H1 (cell line): ENCODE measurements around the gene PARD3. TPM values are rescaled to one million over a fixed set of nuclear protein-coding genes. Genes with fewer than 3 reads are reported as not detected.
"Not testable (repeated sequence)": the region's sequence is repeated elsewhere in the genome, so short reads cannot be mapped to it uniquely, and the experiment has no call there.

Experiments
- CTCF ChIA-PET: fragments of 300-600 bp; sonication (Branson Sonifier 250); formaldehyde crosslinking; loops from one replicate; lab custom pipeline; 2021; ENCODE audit not compliant: partially characterized antibody; lab: Charles Lee
- POLR2A ChIA-PET: fragments of 300-600 bp; sonication (Branson Sonifier 250); formaldehyde crosslinking; loops from one replicate; lab custom pipeline; 2021; ENCODE audit warnings: inconsistent platforms; ENCODE audit not compliant: partially characterized antibody; lab: Charles Lee
- DNase-seq, 2 experiments: peaks; one replicate each; pipeline versions ENCODE4 v3.0.0 to v3.0.0-alpha.2; 2010 to 2022; ENCODE audit warnings: low spot score in 2 of 2, low read depth in 1 of 2, mixed read lengths in 1 of 2
- FAIRE-seq: peaks from 2 replicates; lab custom pipeline; 2011; peaks lifted over from hg19 to GRCh38; lab: Jason Lieb, UNC
- H2AFZ ChIP-seq: 2 replicates; pipeline ENCODE4 v1.8.1; 2012; ENCODE audit warnings: low read length, inconsistent platforms
- H2AK5ac ChIP-seq: 2 replicates; pipeline ENCODE4 v1.6.1; 2013; ENCODE audit warnings: low read depth, low read length
- H2BK120ac ChIP-seq: replicated peaks from 2 replicates; pipeline ENCODE3; 2013; ENCODE audit warnings: low read depth, low read length, inconsistent platforms
- H2BK12ac ChIP-seq: 2 replicates; pipeline ENCODE4 v1.6.1; 2013; ENCODE audit warnings: low read depth, low read length
- H2BK15ac ChIP-seq: 2 replicates; pipeline ENCODE4 v1.6.1; 2013; ENCODE audit warnings: low read length
- H2BK20ac ChIP-seq: 2 replicates; pipeline ENCODE4 v1.6.1; 2013; ENCODE audit warnings: low read length
- H2BK5ac ChIP-seq: 2 replicates; pipeline ENCODE4 v1.6.1; 2013; ENCODE audit warnings: low read depth, low read length
- H3K14ac ChIP-seq: 2 replicates; pipeline ENCODE4 v1.6.1; 2013; ENCODE audit warnings: inconsistent platforms; ENCODE audit not compliant: insufficient read length
- H3K18ac ChIP-seq: 2 replicates; pipeline ENCODE4 v1.6.1; 2013; ENCODE audit warnings: low read length; ENCODE audit errors: extremely low read depth
- H3K23ac ChIP-seq: 2 replicates; pipeline ENCODE4 v1.6.1; 2013; ENCODE audit warnings: inconsistent platforms; ENCODE audit not compliant: insufficient read length
- H3K23me2 ChIP-seq: 2 replicates; pipeline ENCODE4 v1.6.1; 2013; ENCODE audit warnings: low read depth, low read length
- H3K27ac ChIP-seq: 2 replicates; pipeline ENCODE4 v1.6.1; 2011; ENCODE audit warnings: low read depth, low read length, inconsistent platforms
- H3K27me3 ChIP-seq, 4 experiments: replicated peaks in 1 of 4; 1 replicate in 1 of 4; 2 replicates in 3 of 4; pipeline versions ENCODE4 v1.6.1 to v1.8.1; 2011 to 2013; ENCODE audit warnings: low read length in 3 of 4, mild to moderate bottlenecking in 3 of 4, inconsistent platforms in 2 of 4, mixed read lengths in 2 of 4, moderate library complexity in 1 of 4; ENCODE audit not compliant: control insufficient read depth in 3 of 4, insufficient read depth in 3 of 4; ENCODE audit errors: extremely low read depth in 1 of 4
- H3K36me3 ChIP-seq, 4 experiments: 2 replicates each; pipeline versions ENCODE4 v1.6.1 to v1.8.1; 2011 to 2013; ENCODE audit warnings: mild to moderate bottlenecking in 4 of 4, low read length in 3 of 4, moderate library complexity in 2 of 4, control low read depth in 1 of 4, inconsistent platforms in 1 of 4; ENCODE audit not compliant: insufficient read depth in 4 of 4, control insufficient read depth in 2 of 4
- H3K4ac ChIP-seq: replicated peaks from 2 replicates; pipeline ENCODE3; 2013; ENCODE audit warnings: low read length, low read depth, mixed read lengths, inconsistent platforms; ENCODE audit not compliant: insufficient read length
- H3K4me1 ChIP-seq, 4 experiments: replicated peaks in 1 of 4; 1 replicate in 1 of 4; 2 replicates in 3 of 4; pipeline versions ENCODE4 v1.6.1 to v1.8.1; 2011 to 2013; ENCODE audit warnings: low read length in 3 of 4, inconsistent platforms in 2 of 4, mixed read lengths in 1 of 4; ENCODE audit not compliant: insufficient read depth in 4 of 4, control insufficient read depth in 3 of 4
- H3K4me2 ChIP-seq, 2 experiments: 2 replicates each; pipeline versions ENCODE4 v1.6.1 to v1.8.1; 2011 to 2013; ENCODE audit warnings: low read depth in 2 of 2, low read length in 2 of 2, control low read depth in 1 of 2, inconsistent platforms in 1 of 2, mild to moderate bottlenecking in 1 of 2; ENCODE audit not compliant: insufficient read depth in 1 of 2
- H3K4me3 ChIP-seq, 4 experiments: fragments of 200-600, 300-600 bp in 1 of 4; sonication (generic), shearing (Covaris generic), sonication (Bioruptor Twin) in 1 of 4; 2 replicates each; pipeline versions ENCODE4 v1.5.1 to v1.8.1; 2011 to 2016; ENCODE audit warnings: low read length in 4 of 4, low read depth in 3 of 4, control low read depth in 2 of 4, inconsistent platforms in 2 of 4, mild to moderate bottlenecking in 2 of 4, mixed read lengths in 1 of 4, moderate library complexity in 1 of 4; ENCODE audit not compliant: insufficient read depth in 2 of 4; ENCODE audit errors: extremely low read depth in 1 of 4
- H3K56ac ChIP-seq: replicated peaks from 2 replicates; pipeline ENCODE3; 2013; ENCODE audit warnings: low read depth, mild to moderate bottlenecking, mixed read lengths, low read length, inconsistent platforms; ENCODE audit not compliant: insufficient read length
- H3K79me1 ChIP-seq: 2 replicates; pipeline ENCODE4 v1.6.1; 2013; ENCODE audit warnings: low read depth, low read length, control low read depth
- H3K79me2 ChIP-seq, 2 experiments: 2 replicates each; pipeline versions ENCODE4 v1.6.1 to v1.8.1; 2012 to 2013; ENCODE audit warnings: low read length in 2 of 2, mild to moderate bottlenecking in 2 of 2, inconsistent platforms in 1 of 2; ENCODE audit not compliant: insufficient read depth in 2 of 2, control insufficient read depth in 1 of 2
- H3K9ac ChIP-seq, 4 experiments: replicated peaks in 1 of 4; 1 replicate in 1 of 4; 2 replicates in 3 of 4; pipeline versions ENCODE4 v1.6.1 to v1.8.1; 2011 to 2013; ENCODE audit warnings: low read depth in 3 of 4, low read length in 3 of 4, control low read depth in 2 of 4, mild to moderate bottlenecking in 2 of 4, moderate library complexity in 2 of 4, inconsistent platforms in 1 of 4; ENCODE audit errors: extremely low read depth in 1 of 4
- H3K9me3 ChIP-seq, 2 experiments: 2 replicates each; pipeline versions ENCODE4 v1.6.1 to v1.8.1; 2012 to 2013; ENCODE audit warnings: mild to moderate bottlenecking in 2 of 2, moderate library complexity in 2 of 2, control low read depth in 1 of 2, inconsistent platforms in 1 of 2, low read depth in 1 of 2, low read length in 1 of 2, mixed read lengths in 1 of 2; ENCODE audit not compliant: insufficient read depth in 2 of 2
- H4K20me1 ChIP-seq, 2 experiments: replicated peaks in 1 of 2; 2 replicates each; pipeline versions ENCODE3 to v1.8.1; 2011 to 2013; ENCODE audit warnings: inconsistent platforms in 2 of 2, low read length in 2 of 2, mild to moderate bottlenecking in 1 of 2; ENCODE audit not compliant: insufficient read depth in 2 of 2, control insufficient read depth in 1 of 2
- H4K5ac ChIP-seq: 2 replicates; pipeline ENCODE4 v1.6.1; 2013; ENCODE audit warnings: low read length, low read depth, mixed read lengths, inconsistent platforms; ENCODE audit not compliant: insufficient read length
- H4K8ac ChIP-seq: 2 replicates; pipeline ENCODE4 v1.8.0; 2013; ENCODE audit warnings: mild to moderate bottlenecking, moderate library complexity, low read length, inconsistent platforms; ENCODE audit not compliant: insufficient read depth; ENCODE audit errors: extremely low read depth
- H4K91ac ChIP-seq: replicated peaks from 2 replicates; pipeline ENCODE3; 2013; ENCODE audit warnings: low read length, mixed read lengths, inconsistent platforms; ENCODE audit not compliant: insufficient read length
- CHD2 ChIP-seq: IDR thresholded peaks from 2 replicates; pipeline ENCODE4 v1.6.1; 2012; ENCODE audit warnings: low read length, improper control_type of control experiment
- KDM4A ChIP-seq: IDR thresholded peaks from one replicate; pipeline ENCODE4 v1.7.1; 2012; ENCODE audit warnings: low read depth, mild to moderate bottlenecking, moderate library complexity, low read length, inconsistent platforms; ENCODE audit not compliant: severe bottlenecking
- POU5F1 ChIP-seq: IDR thresholded peaks from 2 replicates; pipeline ENCODE4 v1.6.1; 2011; ENCODE audit warnings: low read depth, mild to moderate bottlenecking, low read length, moderate library complexity
- RBBP5 ChIP-seq: IDR thresholded peaks from 2 replicates; pipeline ENCODE4 v1.7.1; 2012; ENCODE audit warnings: low read depth, mild to moderate bottlenecking, inconsistent platforms, low read length, moderate library complexity, borderline replicate concordance
- SP1 ChIP-seq: IDR thresholded peaks from 2 replicates; pipeline ENCODE4 v1.6.1; 2011; ENCODE audit warnings: low read depth, low read length
- WGBS, 2 experiments: shearing (Covaris generic) in 1 of 2; methylation state at CpG; one replicate each; pipeline versions ENCODE4 v1.1.6 to v1.1.7; 2013 to 2015; ENCODE audit warnings: low lambda C conversion rate in 2 of 2, mixed read lengths in 2 of 2, inconsistent platforms in 1 of 2, low coverage in 1 of 2, missing lambda C conversion rate in 1 of 2; ENCODE audit not compliant: insufficient replicate concordance in 2 of 2, insufficient coverage in 1 of 2, insufficient read length in 1 of 2; ENCODE audit errors: extremely low coverage in 1 of 2, missing lambda C conversion rate in 1 of 2; 5-methylcytosine and 5-hydroxymethylcytosine counted together
- polyA plus RNA-seq, 7 experiments: library from polyadenylated mRNA; depleted of rRNA in 3 of 7; stranded (reverse) in 5 of 7; unstranded in 2 of 7; fragments of >200 nt in 5 of 7; fragments of 200-250 nt in 2 of 7; gene quantifications; 1 replicate in 5 of 7; 2 replicates in 1 of 7; 4 replicates in 1 of 7; pipeline versions ENCODE4 v1.2.1 to v1.2.3, GENCODE V29; 2011 to 2013; ENCODE audit warnings: missing spikeins in 2 of 7, mixed read lengths in 2 of 7
- total RNA-seq: library from RNA; stranded (reverse); fragmentation: NEBNext Ultra II Directional; extraction: Animal tissue kit (Norgen Biotek cat#: 25700); gene quantifications from 2 replicates; pipeline ENCODE4 v1.2.1, GENCODE V29; 2021
- TF ChIP-seq, protein P1 (sequence below): IDR thresholded peaks from 2 replicates; pipeline ENCODE4 v1.6.1; 2011; ENCODE audit warnings: low read depth, mild to moderate bottlenecking, low read length; ENCODE audit not compliant: insufficient read depth
- TF ChIP-seq, protein P2 (sequence below): IDR thresholded peaks from 2 replicates; pipeline ENCODE4 v1.6.1; 2012; ENCODE audit warnings: inconsistent platforms

PARD3 gene
- total and polyA plus RNA-seq, 2 of the 8 experiments (the other 6 are each of a cell fraction or from before 2014, with no cell fraction given): 19.7 to 49.1 TPM

DNA sequence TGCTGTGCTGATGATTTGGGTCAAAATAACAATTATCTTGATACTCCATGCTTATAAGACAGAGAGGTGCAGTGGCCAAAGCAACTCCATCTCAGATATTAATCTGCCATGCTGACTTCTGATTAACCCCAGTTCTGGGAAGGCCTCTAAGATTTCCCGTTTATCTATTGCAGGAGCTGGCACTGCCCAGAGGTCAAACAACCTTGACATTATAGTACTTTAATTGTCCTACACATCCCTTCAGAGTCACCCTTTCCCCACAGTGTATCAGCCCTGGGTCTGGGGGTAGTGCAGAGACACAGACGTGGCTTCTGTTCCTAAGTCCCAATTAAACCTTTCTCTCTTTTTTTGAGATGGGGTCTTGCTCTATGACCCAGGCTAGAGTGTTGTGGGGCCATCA is 63.8 kb downstream of the PARD3 start (continued):
- TF ChIP-seq, protein P1, sequence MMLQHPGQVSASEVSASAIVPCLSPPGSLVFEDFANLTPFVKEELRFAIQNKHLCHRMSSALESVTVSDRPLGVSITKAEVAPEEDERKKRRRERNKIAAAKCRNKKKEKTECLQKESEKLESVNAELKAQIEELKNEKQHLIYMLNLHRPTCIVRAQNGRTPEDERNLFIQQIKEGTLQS: no peak
- TF ChIP-seq POU5F1 (no peak), RBBP5 (no peak), SP1 (no peak), CHD2 (no peak), KDM4A (no peak)
- TF ChIP-seq, protein P2, sequence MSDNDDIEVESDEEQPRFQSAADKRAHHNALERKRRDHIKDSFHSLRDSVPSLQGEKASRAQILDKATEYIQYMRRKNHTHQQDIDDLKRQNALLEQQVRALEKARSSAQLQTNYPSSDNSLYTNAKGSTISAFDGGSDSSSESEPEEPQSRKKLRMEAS: no peak

DNA sequence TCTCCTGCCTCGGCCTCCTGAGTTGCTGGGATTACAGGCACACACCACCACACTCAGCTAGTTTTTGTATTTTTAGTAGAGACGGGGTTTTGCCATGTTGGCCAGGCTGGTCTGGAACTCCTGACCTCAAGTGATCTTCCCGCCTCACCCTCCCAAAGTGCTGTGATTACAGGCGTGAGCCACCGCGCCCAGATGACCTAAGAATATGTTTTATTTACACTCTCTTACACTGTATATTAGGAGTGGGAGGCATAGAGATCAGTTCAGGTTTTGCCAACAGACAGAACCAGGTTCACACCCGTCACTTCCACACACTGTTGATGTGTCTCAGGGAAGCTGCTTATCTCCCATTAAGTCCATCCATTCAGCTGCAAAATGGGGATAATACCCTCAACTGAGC is 64.3 kb downstream of the PARD3 start:
- H2BK20ac ChIP-seq, H4K20me1 ChIP-seq, H2AK5ac ChIP-seq, H2BK5ac ChIP-seq, H3K4ac ChIP-seq, POLR2A ChIA-PET, H2BK15ac ChIP-seq, H2BK12ac ChIP-seq, FAIRE-seq, H3K9ac ChIP-seq, H3K4me2 ChIP-seq, H3K36me3 ChIP-seq, H3K23ac ChIP-seq, H2BK120ac ChIP-seq, H4K8ac ChIP-seq, H3K18ac ChIP-seq, H4K5ac ChIP-seq, H2AFZ ChIP-seq, H3K4me1 ChIP-seq, H3K27ac ChIP-seq, DNase-seq, H3K27me3 ChIP-seq, H4K91ac ChIP-seq, H3K9me3 ChIP-seq, H3K4me3 ChIP-seq, H3K14ac ChIP-seq, H3K56ac ChIP-seq, H3K23me2 ChIP-seq: not testable (repeated sequence)
- WGBS, 2 experiments: 79% methylated on average over 7 of the region's 7 CpGs; no CpG with 5 or more reads in 1 of the 2 experiments
- peaks cover 4 to 90% of the 10 kb centered on the region in 2 experiments; a peak in 3 of 4 replicates for H3K79me2 ChIP-seq
- H3K79me1 ChIP-seq: peaks cover 16% of the 10 kb centered on the region
- CTCF ChIA-PET: interaction anchor here (1.1 to 5.1 kb wide), 5 partner anchors 13 to 188 kb away, joined by 3 to 28 read pairs (median 5); no protein-coding TSS in a partner anchor
